Femur (tissue), 1 donor: ENCODE data around the gene PFKFB3.
"Not testable (repeated sequence)": the region's sequence is repeated elsewhere in the genome, so short reads cannot be mapped to it uniquely, and the experiment has no call there.

Experiments used
- DNase-seq: peaks from one replicate; pipeline ENCODE4 v3.0.0-alpha.2; 2017

The PFKFB3 gene

DNA sequence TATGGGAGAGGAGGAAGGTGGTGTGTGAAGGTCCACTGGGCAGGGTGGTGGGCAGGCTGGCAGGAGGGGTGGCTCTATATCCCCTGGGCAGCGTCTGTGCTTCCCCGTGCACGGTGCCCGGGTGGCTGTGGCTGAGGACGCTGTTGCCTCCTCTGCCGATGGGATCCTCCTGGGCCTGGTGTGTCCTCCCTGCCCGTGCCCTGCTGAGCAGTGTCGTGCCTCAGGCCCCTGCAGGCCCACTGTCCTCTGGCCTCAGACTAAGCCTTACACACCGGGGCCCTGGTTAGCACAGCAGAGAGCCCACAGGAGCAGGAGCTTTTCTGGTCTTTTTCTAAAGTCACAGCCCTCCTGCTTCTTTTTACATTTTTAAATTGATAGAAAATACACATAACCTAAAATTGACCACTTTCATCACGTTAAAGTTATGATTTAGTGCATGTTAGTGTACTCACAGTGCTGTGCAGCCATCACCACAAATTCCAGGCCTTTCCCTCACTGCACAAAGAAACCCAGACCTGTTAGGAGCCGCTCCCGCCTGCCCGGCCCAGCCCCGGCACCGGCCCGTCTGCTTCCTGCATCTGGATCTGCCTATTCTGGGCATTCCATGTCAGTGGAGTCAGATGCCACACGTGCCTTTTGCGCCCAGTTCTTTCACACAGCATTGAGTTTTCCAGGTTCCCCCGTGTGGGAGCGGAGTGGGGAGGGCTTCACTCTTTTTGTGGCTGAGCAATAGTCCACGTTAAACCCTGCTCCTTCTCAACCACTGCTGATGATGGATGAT lies 19.4 kb downstream of the PFKFB3 start:
- no peak for DNase-seq

GRCh38 chr10:6222755-6223154 lies 20.0 kb downstream of the PFKFB3 start:
- DNase-seq: no peak

GRCh38 chr10:6223981-6224380 lies 21.2 kb downstream of the PFKFB3 start:
- no peak for DNase-seq

DNA sequence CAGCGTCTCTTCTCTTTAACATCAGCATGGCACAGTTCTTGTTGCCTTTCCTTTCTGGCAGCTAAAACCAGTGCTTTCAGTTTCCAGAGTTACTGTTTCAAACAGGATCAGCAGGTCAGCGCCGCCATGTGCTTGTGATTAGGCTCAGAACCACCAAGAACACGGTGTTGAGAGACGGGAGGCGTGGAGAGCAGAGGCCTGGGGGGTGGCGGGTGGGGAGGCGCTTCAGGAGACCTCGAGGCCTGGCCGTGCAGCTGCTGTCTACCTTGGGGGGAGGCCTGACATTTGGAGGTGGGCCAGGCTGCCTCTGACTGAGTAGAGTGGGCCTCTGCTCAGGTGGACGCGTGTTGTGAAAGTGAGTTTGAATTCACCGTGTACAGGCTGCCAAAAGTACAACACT lies 22.0 kb downstream of the PFKFB3 start:
- no peak for DNase-seq

DNA sequence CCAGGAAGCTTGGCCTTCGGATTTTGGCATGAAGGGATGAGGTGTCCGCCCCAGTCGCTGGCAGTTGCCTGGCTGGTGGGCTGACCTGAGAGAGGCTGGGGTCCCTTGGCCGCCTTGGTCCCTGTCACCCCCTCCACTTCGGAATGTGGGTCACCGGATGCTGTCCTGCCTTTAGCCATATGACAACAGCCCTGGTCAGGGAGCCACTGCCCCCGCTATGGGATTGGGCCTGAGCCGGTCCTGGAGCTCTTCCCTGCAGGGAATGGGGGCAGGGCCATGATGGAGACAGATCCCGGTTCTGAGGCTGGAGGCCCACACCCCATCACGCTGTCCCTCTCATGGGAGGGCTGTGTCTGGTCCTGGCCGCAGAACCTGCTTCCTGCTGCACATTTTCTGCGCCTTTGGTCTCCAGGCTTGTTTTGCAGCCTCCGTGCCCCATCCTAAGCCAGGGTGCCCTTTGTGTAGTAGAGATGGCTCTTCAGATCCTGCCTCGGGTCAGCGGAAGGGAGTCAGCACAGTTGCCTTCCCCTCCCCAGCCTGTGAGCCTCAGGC lies 22.6 kb downstream of the PFKFB3 start:
- DNase-seq: no peak

- no peak for DNase-seq
These were observed 23.5 kb downstream of the PFKFB3 start for GRCh38 chr10:6226216-6226615.

DNA sequence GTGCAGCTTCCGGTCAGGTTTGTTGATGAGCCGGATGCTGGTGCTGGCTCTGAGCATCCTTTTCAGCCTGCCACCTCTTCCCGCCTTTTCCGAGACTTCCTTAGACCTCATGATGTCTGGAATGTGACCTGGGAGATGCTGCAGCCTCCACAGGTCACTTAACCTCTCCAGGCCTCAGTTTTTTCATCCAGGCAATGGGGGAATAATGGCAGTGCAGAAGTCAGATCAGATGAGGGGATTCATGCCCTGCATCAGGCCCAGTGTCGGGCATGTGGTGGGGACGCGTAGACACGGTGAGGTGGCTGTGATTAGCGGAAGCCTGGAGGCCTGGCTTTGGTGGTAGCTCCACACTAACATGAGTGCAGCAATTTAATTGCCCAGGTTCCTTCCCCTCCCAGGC lies 24.6 kb downstream of the PFKFB3 start:
- no peak for DNase-seq

GRCh38 chr10:6228010-6228511 lies 25.3 kb downstream of the PFKFB3 start:
- DNase-seq: no peak

DNA sequence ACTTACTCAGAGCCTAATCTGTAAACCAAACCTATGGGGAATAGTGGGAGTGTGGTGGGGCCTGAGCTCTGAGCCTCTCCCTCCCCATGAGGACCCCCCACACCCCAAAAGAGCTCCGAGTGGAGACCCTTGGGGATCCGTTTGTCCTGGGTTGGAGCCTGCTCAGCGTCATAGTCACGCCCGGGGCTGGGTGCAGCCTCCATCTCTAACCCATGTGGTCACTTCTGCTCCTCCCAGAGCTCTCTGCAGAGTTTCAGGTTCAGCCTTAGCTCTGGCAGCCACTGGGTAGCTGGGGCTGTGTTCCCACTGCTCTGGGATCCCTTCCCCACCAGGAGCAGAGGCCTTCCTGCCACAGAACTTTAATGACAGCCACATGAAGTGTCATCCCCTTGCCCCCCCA lies 25.9 kb downstream of the PFKFB3 start:
- DNase-seq: no peak

- DNase-seq: no peak
These were observed 26.6 kb downstream of the PFKFB3 start for GRCh38 chr10:6229290-6229689.

GRCh38 chr10:6229746-6230145 lies 27.0 kb downstream of the PFKFB3 start:
- no peak for DNase-seq

DNA sequence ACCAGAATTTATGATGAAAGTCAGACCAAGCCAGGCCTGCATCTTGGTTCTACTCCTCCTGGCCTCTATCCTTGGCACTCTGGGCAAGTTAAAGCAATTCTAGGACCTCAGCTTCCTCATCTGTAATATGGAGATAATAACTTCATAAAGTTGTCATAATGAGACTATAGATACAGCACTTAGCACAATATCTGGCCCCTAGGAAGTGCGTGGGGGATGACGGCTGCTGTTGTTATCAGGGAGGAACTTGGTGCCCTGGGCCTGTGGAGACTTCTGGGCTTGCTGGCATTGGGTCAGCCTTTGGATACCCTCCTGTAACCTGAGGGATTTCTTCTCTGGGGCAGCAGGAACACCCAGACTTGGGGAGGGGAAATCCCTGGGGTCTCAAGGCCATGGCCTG lies 27.6 kb downstream of the PFKFB3 start:
- DNase-seq: no peak

DNA sequence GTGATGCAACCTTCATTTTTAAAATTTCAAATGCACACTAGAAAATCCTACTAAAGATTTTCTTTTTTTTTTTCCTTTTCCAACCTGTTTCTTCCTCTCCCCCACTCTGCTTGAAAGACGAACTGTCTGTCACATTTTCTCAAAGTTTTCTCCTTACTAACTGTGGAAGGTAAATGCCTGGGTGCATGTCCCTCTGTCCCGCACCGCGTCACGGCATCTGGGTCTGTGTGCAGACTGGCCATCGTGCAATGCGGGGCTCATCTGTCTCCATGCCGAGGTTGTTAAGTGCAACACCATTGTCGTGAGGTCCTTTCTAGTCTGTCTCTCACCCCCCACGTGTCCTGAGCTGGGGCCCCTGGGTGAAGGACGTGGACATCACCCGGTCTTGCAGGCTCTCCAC lies 28.4 kb downstream of the PFKFB3 start:
- DNase-seq: no peak

DNA sequence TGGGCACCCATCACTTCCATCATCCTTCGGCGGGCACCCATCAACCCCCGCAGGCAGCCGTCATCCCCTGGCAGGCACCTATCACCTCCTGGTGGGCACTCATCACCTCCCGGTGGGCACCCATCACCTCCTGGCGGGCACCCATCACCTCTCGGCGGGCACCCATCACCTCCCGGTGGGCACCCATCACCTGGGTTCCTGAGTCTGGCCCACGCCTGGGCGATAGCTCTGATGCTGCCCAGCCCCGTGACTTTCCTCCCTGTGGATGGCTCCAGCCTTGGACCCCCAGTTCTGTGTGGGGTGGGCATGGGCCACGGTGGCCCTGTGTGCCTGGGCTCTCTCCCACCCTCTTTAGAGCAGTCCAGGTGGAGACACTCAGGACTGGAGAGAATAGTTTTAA lies 29.0 kb downstream of the PFKFB3 start:
- no peak for DNase-seq

DNA sequence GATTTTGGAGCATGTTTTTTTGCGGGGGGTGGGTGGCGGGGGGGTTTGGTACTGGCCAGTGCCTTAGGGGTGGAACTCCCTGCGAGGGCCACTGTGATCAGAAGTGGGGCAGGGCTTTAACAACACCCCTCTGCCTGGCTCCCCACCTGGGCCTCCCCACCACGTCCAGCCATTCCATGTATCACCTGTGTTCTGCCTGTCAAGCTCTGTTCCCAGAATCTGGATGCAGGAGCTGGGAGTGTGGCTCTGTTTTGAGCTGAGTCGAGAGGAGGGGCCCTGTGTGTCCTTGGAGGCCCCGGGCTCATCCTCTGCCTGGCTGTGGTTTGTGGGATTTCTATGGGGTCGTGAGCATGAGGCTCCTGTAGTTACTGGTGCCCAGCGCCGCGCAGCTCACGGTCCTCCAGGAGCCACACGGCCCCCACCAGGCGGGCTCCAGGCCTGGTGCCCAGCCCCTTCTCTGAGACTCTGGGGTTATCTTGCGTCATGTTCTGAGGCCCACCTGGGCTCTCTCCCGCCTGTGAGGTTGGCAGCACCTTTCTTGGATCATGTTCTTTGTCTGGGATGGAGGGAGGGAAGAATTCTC lies 29.6 kb downstream of the PFKFB3 start:
- DNase-seq: no peak

DNA sequence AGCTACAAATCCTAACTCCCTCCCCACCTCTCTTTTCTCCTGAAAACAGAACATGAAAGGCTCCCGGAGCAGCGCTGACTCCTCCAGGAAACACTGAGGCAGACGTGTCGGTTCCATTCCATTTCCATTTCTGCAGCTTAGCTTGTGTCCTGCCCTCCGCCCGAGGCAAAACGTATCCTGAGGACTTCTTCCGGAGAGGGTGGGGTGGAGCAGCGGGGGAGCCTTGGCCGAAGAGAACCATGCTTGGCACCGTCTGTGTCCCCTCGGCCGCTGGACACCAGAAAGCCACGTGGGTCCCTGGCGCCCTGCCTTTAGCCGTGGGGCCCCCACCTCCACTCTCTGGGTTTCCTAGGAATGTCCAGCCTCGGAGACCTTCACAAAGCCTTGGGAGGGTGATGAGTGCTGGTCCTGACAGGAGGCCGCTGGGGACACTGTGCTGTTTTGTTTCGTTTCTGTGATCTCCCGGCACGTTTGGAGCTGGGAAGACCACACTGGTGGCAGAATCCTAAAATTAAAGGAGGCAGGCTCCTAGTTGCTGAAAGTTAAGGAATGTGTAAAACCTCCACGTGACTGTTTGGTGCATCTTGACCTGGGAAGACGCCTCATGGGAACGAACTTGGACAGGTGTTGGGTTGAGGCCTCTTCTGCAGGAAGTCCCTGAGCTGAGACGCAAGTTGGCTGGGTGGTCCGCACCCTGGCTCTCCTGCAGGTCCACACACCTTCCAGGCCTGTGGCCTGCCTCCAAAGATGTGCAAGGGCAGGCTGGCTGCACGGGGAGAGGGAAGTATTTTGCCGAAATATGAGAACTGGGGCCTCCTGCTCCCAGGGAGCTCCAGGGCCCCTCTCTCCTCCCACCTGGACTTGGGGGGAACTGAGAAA lies 30.4 kb downstream of the PFKFB3 start:
- no peak for DNase-seq

DNA sequence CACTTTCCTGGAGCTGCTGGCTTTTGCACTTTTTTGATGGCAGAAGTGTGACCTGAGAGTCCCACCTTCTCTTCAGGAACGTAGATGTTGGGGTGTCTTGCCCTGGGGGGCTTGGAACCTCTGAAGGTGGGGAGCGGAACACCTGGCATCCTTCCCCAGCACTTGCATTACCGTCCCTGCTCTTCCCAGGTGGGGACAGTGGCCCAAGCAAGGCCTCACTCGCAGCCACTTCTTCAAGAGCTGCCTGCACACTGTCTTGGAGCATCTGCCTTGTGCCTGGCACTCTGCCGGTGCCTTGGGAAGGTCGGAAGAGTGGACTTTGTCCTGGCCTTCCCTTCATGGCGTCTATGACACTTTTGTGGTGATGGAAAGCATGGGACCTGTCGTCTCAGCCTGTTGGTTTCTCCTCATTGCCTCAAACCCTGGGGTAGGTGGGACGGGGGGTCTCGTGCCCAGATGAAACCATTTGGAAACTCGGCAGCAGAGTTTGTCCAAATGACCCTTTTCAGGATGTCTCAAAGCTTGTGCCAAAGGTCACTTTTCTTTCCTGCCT lies 31.1 kb downstream of the PFKFB3 start:
- no peak for DNase-seq

- DNase-seq: no peak
These were observed 31.6 kb downstream of the PFKFB3 start for GRCh38 chr10:6234371-6234770.

- DNase-seq: no peak
These were observed 33.8 kb downstream of the PFKFB3 start for GRCh38 chr10:6236349-6237198.

DNA sequence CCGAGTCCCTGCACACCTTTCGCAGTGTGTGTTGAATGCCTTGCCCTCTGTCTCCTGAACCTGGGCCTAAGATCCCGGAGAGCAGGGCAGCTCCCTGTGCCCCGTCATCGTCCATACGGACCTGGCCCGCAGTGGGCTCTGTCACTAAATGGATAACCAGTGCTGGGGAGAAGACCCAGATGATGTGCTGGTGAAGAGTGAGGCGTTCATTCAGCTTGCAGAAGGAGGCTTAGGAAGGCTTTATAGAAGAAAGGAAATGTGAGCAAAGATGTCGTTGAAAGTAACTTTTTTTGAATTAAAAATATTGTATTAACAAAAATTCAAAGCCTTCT lies 34.4 kb downstream of the PFKFB3 start:
- no peak for DNase-seq

DNA sequence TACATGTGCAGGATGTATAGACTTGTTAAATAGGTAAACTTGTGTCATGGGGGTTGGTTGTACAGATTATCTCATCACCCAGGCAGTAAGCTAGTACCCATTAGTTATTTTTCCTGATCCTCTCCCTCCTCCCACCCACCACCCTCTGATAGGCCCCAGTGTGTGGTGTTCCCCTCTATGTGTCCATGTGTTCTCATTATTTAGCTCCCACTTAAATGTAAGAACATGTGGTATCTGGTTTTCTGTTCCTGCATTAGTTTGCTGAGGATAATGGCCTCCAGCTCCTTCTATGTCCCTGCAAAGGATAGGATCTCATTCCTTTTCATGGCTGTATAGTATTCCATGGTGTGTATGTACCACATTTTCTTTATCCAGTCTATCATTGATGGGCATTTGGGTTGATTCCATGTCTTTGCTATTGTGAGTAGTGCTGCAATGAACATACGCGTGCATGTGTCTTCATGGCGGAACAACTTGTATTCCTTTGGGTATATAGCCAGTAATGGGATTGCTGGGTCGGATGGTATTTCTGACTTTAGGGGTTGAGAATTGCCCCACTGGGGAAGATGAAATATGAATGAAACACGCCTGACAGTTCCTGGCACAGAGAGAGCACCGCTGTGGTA lies 36.0 kb downstream of the PFKFB3 start:
- not testable (repeated sequence) for DNase-seq
